K562 (cell line): ENCODE measurements around the gene UPF2. TPM values are rescaled to one million over a fixed set of nuclear protein-coding genes. Genes with fewer than 3 reads are reported as not detected.

Experiments used
- ARID2 ChIP-seq: fragments of 450-650 bp; IDR thresholded peaks from 2 replicates; pipeline ENCODE4 v1.6.1; 2017; ENCODE audit warnings: antibody characterized with exemption, mild to moderate bottlenecking
- FOXK1 ChIP-seq: sonication (generic); formaldehyde crosslinking; IDR thresholded peaks from 2 replicates; pipeline ENCODE4 v1.8.0; 2022; ENCODE audit warnings: missing genetic modification reagents, mild to moderate bottlenecking, borderline replicate concordance
- GTF3C2 ChIP-seq: IDR thresholded peaks from 3 replicates; pipeline ENCODE4 v1.6.1; 2011; ENCODE audit warnings: borderline replicate concordance, mild to moderate bottlenecking, moderate library complexity; ENCODE audit not compliant: insufficient read length; ENCODE audit errors: extremely low read depth
- HNRNPUL1 ChIP-seq: fragments of 200-400 bp; formaldehyde crosslinking; IDR thresholded peaks from 2 replicates; pipeline ENCODE4 v1.6.1; 2017; ENCODE audit warnings: low read length
- JUND ChIP-seq, 2 experiments: IDR thresholded peaks; 2 replicates in 1 of 2; 3 replicates in 1 of 2; pipeline ENCODE4 v1.6.1; 2011; ENCODE audit warnings: borderline replicate concordance in 2 of 2, low read depth in 2 of 2, low read length in 2 of 2, improper control_type of control experiment in 1 of 2, missing biosample characterization in 1 of 2, missing genetic modification characterization in 1 of 2, missing genetic modification reagents in 1 of 2
- NCOA6 ChIP-seq: fragments of 450-650 bp; IDR thresholded peaks from 2 replicates; pipeline ENCODE4 v1.6.1; 2017; ENCODE audit warnings: mild to moderate bottlenecking
- NCOR1 ChIP-seq: fragments of 450-650 bp; IDR thresholded peaks from 2 replicates; pipeline ENCODE4 v1.6.1; 2016; ENCODE audit warnings: mild to moderate bottlenecking, moderate library complexity
- POLR2B ChIP-seq: fragments of 450-650 bp; IDR thresholded peaks from 2 replicates; pipeline ENCODE4 v1.6.1; 2018; ENCODE audit warnings: low read depth; ENCODE audit not compliant: partially characterized antibody
- TCF15 ChIP-seq: fragments of 250-450 bp; sonication (Bioruptor Pico); IDR thresholded peaks from 2 replicates; pipeline ENCODE4 v1.8.0; 2022; ENCODE audit warnings: moderate library complexity, mild to moderate bottlenecking, inconsistent platforms
- TCF7 ChIP-seq: sonication (generic); IDR thresholded peaks from 2 replicates; pipeline ENCODE4 v1.6.1; 2016; ENCODE audit warnings: antibody characterized with exemption, borderline replicate concordance
- THRAP3 ChIP-seq: fragments of 450-650 bp; IDR thresholded peaks from 2 replicates; pipeline ENCODE4 v1.6.1; 2016; ENCODE audit warnings: mild to moderate bottlenecking, inconsistent platforms, borderline replicate concordance
- ZNF384 ChIP-seq: IDR thresholded peaks from 2 replicates; pipeline ENCODE4 v1.6.1; 2012; ENCODE audit warnings: low read depth, low read length, improper control_type of control experiment
- ZSCAN29 ChIP-seq: fragments of 450-650 bp; IDR thresholded peaks from 2 replicates; pipeline ENCODE4 v1.6.1; 2017
- polyA plus RNA-seq, 8 experiments: library from polyadenylated mRNA; depleted of rRNA in 4 of 8; stranded (reverse) in 5 of 8; unstranded in 3 of 8; fragments of >200 nt; fragmentation: Nextera tagmentation in 2 of 8; fragmentation: Illumina TruSeq in 1 of 8; extraction: Ambion mirVana in 2 of 8; extraction: Trizol in 1 of 8; gene quantifications; 2 replicates each; pipeline versions ENCODE4 v1.2.1 to v1.2.3, GENCODE V29; 2011 to 2014; ENCODE audit warnings: inconsistent platforms in 1 of 8, missing spikeins in 1 of 8
- total RNA-seq, 7 experiments: library from RNA; depleted of rRNA in 6 of 7; stranded (reverse); fragments of >200 nt in 6 of 7; fragmentation: Illumina TruSeq in 2 of 7; extraction: Trizol in 2 of 7; gene quantifications; 2 replicates each; pipeline versions ENCODE4 v1.2.1 to v1.2.3, GENCODE V29; 2011 to 2021; ENCODE audit warnings: low replicate concordance in 1 of 7
- TF ChIP-seq, protein P1 (sequence below): fragments of 450-650 bp; IDR thresholded peaks from 2 replicates; pipeline ENCODE4 v1.6.1; 2016; ENCODE audit warnings: low read depth, mild to moderate bottlenecking, moderate library complexity
- TF ChIP-seq, protein P2 (sequence below), 2 experiments: fragments of 450-650 bp in 1 of 2; sonication (generic) in 1 of 2; formaldehyde crosslinking in 1 of 2; IDR thresholded peaks in 1 of 2; conservative IDR thresholded peaks in 1 of 2; 2 replicates each; pipeline versions ENCODE4 v1.6.1 to v1.8.1; 2016 to 2023; ENCODE audit warnings: mild to moderate bottlenecking in 2 of 2, moderate library complexity in 2 of 2, inconsistent platforms in 1 of 2, missing genetic modification reagents in 1 of 2
- TF ChIP-seq, protein P3 (sequence below): sonication (generic); formaldehyde crosslinking; IDR thresholded peaks from 2 replicates; pipeline ENCODE4 v1.8.1; 2023; ENCODE audit warnings: mild to moderate bottlenecking, missing genetic modification reagents
- TF ChIP-seq, protein P4 (sequence below): fragments of 450-650 bp; formaldehyde crosslinking; IDR thresholded peaks from 2 replicates; pipeline ENCODE4 v1.4.0; 2020; ENCODE audit warnings: mild to moderate bottlenecking, mixed read lengths

Gene UPF2
- total and polyA plus RNA-seq, 9 of the 15 experiments (the other 6 are each of a cell fraction or from before 2014, with no cell fraction given) = 13.9 to 37.7 (median 23.7) TPM

GRCh38 chr10:11891776-11892486 lies 150.7 kb downstream of the UPF2 start (continued):
- TF ChIP-seq TCF15 (CRISPR knock-in tag) (no peak), GTF3C2 (no peak), THRAP3 (peak; percentile 75; the same call in 1 of the 2 replicates), ARID2 (no peak), JUND (IDR thresholded peaks at IDR 0.05; ENCODE audit: borderline replicate concordance, low read depth, low read length) (peak; percentile 66; the same call in 1 of the 2 replicates), JUND (tag; IDR thresholded peaks at IDR 0.05; ENCODE audit: borderline replicate concordance, low read depth, low read length) (no peak; the same call in 2 of the 3 replicates), ZNF384 (no peak), HNRNPUL1 (no peak), ZSCAN29 (no peak), POLR2B (no peak), FOXK1 (CRISPR knock-in tag) (0 out of 2 replicates have a peak, but pooled peaks have one; percentile 45), NCOA6 (no peak), NCOR1 (no peak), TCF7 (no peak)
- TF ChIP-seq, protein P1, sequence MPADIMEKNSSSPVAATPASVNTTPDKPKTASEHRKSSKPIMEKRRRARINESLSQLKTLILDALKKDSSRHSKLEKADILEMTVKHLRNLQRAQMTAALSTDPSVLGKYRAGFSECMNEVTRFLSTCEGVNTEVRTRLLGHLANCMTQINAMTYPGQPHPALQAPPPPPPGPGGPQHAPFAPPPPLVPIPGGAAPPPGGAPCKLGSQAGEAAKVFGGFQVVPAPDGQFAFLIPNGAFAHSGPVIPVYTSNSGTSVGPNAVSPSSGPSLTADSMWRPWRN = no peak
- TF ChIP-seq, protein P2, sequence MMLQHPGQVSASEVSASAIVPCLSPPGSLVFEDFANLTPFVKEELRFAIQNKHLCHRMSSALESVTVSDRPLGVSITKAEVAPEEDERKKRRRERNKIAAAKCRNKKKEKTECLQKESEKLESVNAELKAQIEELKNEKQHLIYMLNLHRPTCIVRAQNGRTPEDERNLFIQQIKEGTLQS (IDR thresholded peaks at IDR 0.05) = peak; percentile 69
- TF ChIP-seq, protein P2 (CRISPR knock-in tag; conservative IDR thresholded peaks at IDR 0.05) = no peak
- TF ChIP-seq, protein P3, sequence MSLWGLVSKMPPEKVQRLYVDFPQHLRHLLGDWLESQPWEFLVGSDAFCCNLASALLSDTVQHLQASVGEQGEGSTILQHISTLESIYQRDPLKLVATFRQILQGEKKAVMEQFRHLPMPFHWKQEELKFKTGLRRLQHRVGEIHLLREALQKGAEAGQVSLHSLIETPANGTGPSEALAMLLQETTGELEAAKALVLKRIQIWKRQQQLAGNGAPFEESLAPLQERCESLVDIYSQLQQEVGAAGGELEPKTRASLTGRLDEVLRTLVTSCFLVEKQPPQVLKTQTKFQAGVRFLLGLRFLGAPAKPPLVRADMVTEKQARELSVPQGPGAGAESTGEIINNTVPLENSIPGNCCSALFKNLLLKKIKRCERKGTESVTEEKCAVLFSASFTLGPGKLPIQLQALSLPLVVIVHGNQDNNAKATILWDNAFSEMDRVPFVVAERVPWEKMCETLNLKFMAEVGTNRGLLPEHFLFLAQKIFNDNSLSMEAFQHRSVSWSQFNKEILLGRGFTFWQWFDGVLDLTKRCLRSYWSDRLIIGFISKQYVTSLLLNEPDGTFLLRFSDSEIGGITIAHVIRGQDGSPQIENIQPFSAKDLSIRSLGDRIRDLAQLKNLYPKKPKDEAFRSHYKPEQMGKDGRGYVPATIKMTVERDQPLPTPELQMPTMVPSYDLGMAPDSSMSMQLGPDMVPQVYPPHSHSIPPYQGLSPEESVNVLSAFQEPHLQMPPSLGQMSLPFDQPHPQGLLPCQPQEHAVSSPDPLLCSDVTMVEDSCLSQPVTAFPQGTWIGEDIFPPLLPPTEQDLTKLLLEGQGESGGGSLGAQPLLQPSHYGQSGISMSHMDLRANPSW (CRISPR knock-in tag) = no peak
- TF ChIP-seq, protein P4, sequence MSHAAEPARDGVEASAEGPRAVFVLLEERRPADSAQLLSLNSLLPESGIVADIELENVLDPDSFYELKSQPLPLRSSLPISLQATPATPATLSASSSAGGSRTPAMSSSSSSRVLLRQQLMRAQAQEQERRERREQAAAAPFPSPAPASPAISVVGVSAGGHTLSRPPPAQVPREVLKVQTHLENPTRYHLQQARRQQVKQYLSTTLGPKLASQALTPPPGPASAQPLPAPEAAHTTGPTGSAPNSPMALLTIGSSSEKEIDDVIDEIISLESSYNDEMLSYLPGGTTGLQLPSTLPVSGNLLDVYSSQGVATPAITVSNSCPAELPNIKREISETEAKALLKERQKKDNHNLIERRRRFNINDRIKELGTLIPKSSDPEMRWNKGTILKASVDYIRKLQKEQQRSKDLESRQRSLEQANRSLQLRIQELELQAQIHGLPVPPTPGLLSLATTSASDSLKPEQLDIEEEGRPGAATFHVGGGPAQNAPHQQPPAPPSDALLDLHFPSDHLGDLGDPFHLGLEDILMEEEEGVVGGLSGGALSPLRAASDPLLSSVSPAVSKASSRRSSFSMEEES (CRISPR knock-in tag) = no peak
